ENCODE results near the gene MN1. TPM values are rescaled to one million over a fixed set of nuclear protein-coding genes. Genes with fewer than 3 reads are reported as not detected.
"Not testable (repeated sequence)": the region's sequence is repeated elsewhere in the genome, so short reads cannot be mapped to it uniquely, and the experiment has no call there.

The MN1 gene
- total RNA-seq, 1 donor from 2014 or later, result 2.6 TPM

DNA sequence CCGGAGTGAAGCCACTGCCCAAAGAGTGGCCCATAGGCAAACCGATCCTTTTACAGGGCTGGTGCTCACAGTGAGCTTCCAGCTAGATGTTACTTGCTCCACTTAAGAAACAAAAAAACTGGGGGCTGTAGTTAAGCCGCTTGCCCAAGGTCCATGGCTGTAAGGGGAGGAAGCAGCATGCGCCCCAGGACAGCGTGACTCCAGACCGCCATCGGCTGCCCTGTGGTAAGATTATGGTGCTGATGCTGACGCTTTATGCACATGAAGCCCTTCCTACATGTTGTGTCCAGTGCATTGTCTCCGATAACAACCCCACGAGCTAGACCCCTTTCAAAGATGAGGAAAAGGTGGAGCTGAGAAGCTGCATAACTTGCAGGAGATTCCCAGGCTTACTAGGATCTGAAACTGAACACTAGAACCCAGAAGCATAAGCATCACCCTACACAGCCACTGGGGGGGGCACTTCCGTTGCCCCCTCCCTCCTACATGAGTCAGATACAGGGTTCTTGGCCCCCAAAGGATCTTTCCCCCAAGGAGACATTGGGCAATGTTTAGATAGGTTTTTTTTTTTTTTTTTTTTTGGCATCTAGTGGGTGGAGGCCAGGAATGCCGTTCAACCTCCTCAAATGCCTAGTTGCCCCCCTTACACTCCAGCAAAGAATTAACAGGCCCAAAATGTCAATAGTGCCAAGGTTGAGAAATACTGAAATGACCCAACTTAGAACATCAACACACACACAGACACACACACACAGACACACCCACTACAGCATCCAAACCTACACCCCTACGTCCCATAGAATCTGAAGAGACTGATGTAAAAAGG lies 53.9 kb downstream of the MN1 start:
- H3K27ac ChIP-seq (ENCODE audit: low read depth, low read length), result no peak overlapping the region

DNA sequence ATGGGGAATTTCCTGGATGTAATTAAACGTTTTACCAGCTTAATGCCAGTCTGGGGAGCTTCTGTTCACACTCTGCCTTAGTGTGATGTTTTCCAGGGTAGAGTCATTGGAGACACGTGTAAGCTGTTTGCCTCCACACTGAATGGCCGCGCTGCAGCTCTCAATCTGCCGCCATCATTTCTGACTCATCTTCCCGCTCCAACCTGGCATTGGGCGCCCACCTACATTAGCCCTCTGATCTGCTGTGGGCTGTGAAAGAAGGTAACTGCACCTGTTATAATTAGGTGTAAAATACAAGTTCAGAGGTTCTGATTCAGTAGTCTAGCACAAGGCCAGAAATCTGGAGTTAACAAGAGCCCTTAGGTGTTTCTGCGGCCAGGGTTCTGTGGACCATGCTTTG lies 54.6 kb downstream of the MN1 start:
- H3K36me3 ChIP-seq (ENCODE audit: control insufficient read depth in 3 of 3, insufficient read depth in 3 of 3, low read length in 3 of 3), result peaks cover 9 to 14% (median 10%) of the 10 kb centered on the region in 3 donors
- no peak overlapping the region for H3K4me3 ChIP-seq (ENCODE audit: low read length in 3 of 3)
- no peaks in the 10 kb centered on the region for H3K27me3 ChIP-seq (ENCODE audit: control insufficient read depth in 3 of 3, insufficient read depth in 3 of 3, low read length in 3 of 3)
- H3K4me1 ChIP-seq (ENCODE audit: control insufficient read depth in 3 of 3, insufficient read depth in 3 of 3, low read length in 3 of 3), result peaks cover 7 to 17% (median 11%) of the 10 kb centered on the region in 3 donors
- no peak overlapping the region for H3K9ac ChIP-seq (ENCODE audit: low read depth in 1 of 3, low read length in 3 of 3)
- no peaks in the 10 kb centered on the region for H3K9me3 ChIP-seq (ENCODE audit: control insufficient read depth in 3 of 3, low read length in 3 of 3)
- no peak overlapping the region for H3K27ac ChIP-seq (ENCODE audit: low read depth, low read length)

More for the DNA sequence above, 53.9 kb downstream of the MN1 start:
- no peak overlapping the region for H3K9ac ChIP-seq (ENCODE audit: low read depth in 1 of 3, low read length in 3 of 3)
- no peak overlapping the region for H3K4me3 ChIP-seq (ENCODE audit: low read length in 3 of 3)
- no peaks in the 10 kb centered on the region for H3K27me3 ChIP-seq (ENCODE audit: control insufficient read depth in 3 of 3, insufficient read depth in 3 of 3, low read length in 3 of 3)
- peaks cover 9 to 14% (median 10%) of the 10 kb centered on the region in 3 donors for H3K36me3 ChIP-seq (ENCODE audit: control insufficient read depth in 3 of 3, insufficient read depth in 3 of 3, low read length in 3 of 3)
- H3K9me3 ChIP-seq (ENCODE audit: control insufficient read depth in 3 of 3, low read length in 3 of 3), result no peaks in the 10 kb centered on the region
- peaks cover 9 to 20% (median 16%) of the 10 kb centered on the region in 3 donors for H3K4me1 ChIP-seq (ENCODE audit: control insufficient read depth in 3 of 3, insufficient read depth in 3 of 3, low read length in 3 of 3)

- no peaks in the 10 kb centered on the region for H3K27me3 ChIP-seq (ENCODE audit: control insufficient read depth in 3 of 3, insufficient read depth in 3 of 3, low read length in 3 of 3)
- no peak overlapping the region for H3K9ac ChIP-seq (ENCODE audit: low read depth in 1 of 3, low read length in 3 of 3)
- H3K9me3 ChIP-seq (ENCODE audit: control insufficient read depth in 3 of 3, low read length in 3 of 3), result peaks cover 0 to under 1% (median 0%) of the 10 kb centered on the region in 3 donors
- peaks cover under 1 to 8% (median 6%) of the 10 kb centered on the region in 3 donors for H3K36me3 ChIP-seq (ENCODE audit: control insufficient read depth in 3 of 3, insufficient read depth in 3 of 3, low read length in 3 of 3)
- H3K4me1 ChIP-seq (ENCODE audit: control insufficient read depth in 3 of 3, insufficient read depth in 3 of 3, low read length in 3 of 3), result peaks cover 7 to 14% (median 9%) of the 10 kb centered on the region in 3 donors
- no peak overlapping the region for H3K27ac ChIP-seq (ENCODE audit: low read depth, low read length)
- no peak overlapping the region for H3K4me3 ChIP-seq (ENCODE audit: low read length in 3 of 3)
Measured at GRCh38 chr22:27745809-27746208, 55.7 kb downstream of the MN1 start.

DNA sequence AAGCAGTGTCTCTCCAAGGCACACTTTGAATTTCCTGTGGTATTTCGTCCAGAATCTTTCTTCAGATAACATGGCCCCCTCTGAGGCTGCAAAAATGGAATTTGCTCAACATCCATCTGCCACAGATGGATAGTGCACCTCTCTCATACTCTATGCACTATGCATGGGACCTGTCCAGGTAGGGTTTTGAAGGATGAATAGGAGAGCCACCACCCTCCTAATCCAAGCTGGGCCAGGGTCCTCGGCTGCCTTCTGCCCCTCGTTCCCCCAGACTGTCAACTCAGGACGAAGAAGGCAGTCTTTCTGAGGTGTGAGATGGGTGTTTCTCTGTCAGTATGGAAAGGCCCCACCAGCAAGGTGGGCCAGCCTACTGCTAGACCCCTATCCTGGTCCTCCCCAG lies 56.4 kb downstream of the MN1 start:
- Histone ChIP-seq H3K4me1 (ENCODE audit: control insufficient read depth in 3 of 3, insufficient read depth in 3 of 3, low read length in 3 of 3) (peaks cover 7 to 12% (median 9%) of the 10 kb centered on the region in 3 donors), H3K4me3 (ENCODE audit: low read length in 3 of 3) (no peak overlapping the region), H3K27me3 (ENCODE audit: control insufficient read depth in 3 of 3, insufficient read depth in 3 of 3, low read length in 3 of 3) (no peaks in the 10 kb centered on the region)

DNA sequence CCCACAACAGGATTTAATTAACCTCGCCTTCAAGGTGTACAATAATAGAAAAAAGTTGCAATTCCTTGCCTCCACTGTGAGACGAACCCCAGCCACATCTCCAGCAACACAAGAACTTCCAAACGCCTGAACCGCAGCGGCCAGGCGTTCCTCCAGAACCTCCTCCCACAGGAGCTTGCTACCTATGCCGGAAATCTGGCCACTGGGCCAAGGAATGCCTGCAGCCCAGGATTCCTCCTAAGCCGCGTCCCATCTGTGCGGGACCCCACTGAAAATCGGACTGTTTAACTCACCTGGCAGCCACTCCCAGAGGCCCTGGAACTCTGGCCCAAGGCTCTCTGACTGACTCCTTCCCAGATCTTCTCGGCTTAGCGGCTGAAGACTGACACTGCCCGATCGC lies 57.5 kb downstream of the MN1 start:
- not testable (repeated sequence) for H3K4me3 ChIP-seq (ENCODE audit: low read length in 3 of 3); H3K9ac ChIP-seq (ENCODE audit: low read depth in 1 of 3, low read length in 3 of 3); H3K9me3 ChIP-seq (ENCODE audit: control insufficient read depth in 3 of 3, low read length in 3 of 3); H3K27ac ChIP-seq (ENCODE audit: low read depth, low read length); H3K36me3 ChIP-seq (ENCODE audit: control insufficient read depth in 3 of 3, insufficient read depth in 3 of 3, low read length in 3 of 3); H3K27me3 ChIP-seq (ENCODE audit: control insufficient read depth in 3 of 3, insufficient read depth in 3 of 3, low read length in 3 of 3); H3K4me1 ChIP-seq (ENCODE audit: control insufficient read depth in 3 of 3, insufficient read depth in 3 of 3, low read length in 3 of 3)

More for the DNA sequence above, 56.4 kb downstream of the MN1 start:
- Histone ChIP-seq H3K36me3 (ENCODE audit: control insufficient read depth in 3 of 3, insufficient read depth in 3 of 3, low read length in 3 of 3) (peaks cover 0 to 7% (median 4%) of the 10 kb centered on the region in 3 donors), H3K9ac (ENCODE audit: low read depth in 1 of 3, low read length in 3 of 3) (no peak overlapping the region), H3K9me3 (ENCODE audit: control insufficient read depth in 3 of 3, low read length in 3 of 3) (peaks cover 0 to 3% (median 0%) of the 10 kb centered on the region in 3 donors), H3K27ac (ENCODE audit: low read depth, low read length) (no peak overlapping the region)

DNA sequence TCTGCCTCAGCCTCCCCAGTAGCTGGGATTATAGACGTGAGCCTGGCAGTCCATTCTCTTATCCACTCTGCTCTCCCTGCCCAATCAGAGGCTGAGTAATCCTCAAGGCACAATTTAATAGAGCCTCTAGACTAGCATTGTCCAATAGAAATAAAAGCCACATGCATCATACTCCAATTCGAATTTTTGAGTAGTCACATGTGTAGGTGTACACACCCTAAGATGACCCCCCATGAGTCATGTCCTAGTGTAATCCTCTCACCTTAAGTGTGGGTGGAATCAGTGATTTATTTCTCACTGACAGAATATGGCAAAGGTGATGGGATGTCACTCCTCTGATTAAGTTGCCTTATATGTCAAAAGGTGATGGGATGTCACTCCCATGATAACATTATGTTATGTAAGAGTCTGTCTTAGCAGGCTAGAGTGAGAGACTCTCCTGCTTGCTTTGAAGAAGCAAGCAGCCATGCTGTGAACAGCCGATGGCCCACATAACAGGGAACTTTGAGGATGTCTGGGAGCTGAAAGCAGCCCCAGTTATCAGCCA lies 61.3 kb downstream of the MN1 start:
- Histone ChIP-seq H3K27me3 (ENCODE audit: control insufficient read depth in 3 of 3, insufficient read depth in 3 of 3, low read length in 3 of 3) (no peaks in the 10 kb centered on the region), H3K27ac (ENCODE audit: low read depth, low read length) (no peak overlapping the region), H3K36me3 (ENCODE audit: control insufficient read depth in 3 of 3, insufficient read depth in 3 of 3, low read length in 3 of 3) (no peaks in the 10 kb centered on the region), H3K4me3 (ENCODE audit: low read length in 3 of 3) (no peak overlapping the region), H3K9me3 (ENCODE audit: control insufficient read depth in 3 of 3, low read length in 3 of 3) (peaks cover 0 to 3% (median 0%) of the 10 kb centered on the region in 3 donors), H3K4me1 (ENCODE audit: control insufficient read depth in 3 of 3, insufficient read depth in 3 of 3, low read length in 3 of 3) (peaks cover 0 to 5% (median 0%) of the 10 kb centered on the region in 3 donors), H3K9ac (ENCODE audit: low read depth in 1 of 3, low read length in 3 of 3) (no peak overlapping the region)

DNA sequence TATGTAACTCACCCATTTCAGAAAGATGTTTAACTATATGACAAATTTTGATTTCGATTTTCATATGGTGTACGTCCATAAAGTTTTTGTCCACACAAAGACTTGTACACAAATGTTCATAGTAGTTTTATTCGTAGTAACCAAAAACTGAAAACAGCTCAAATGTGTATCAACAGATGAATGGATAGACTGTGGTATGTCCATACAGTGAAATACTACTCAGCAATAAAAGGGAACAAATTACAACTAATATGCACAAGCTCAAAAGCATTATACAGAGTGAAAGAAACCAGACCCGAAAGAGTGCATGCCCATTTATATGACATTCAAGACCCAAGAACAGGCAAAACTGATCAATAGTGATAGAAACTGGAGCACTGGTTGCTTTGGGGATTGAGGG lies 64.0 kb downstream of the MN1 start:
- Histone ChIP-seq H3K36me3 (ENCODE audit: control insufficient read depth in 3 of 3, insufficient read depth in 3 of 3, low read length in 3 of 3) (no peaks in the 10 kb centered on the region), H3K27ac (ENCODE audit: low read depth, low read length) (no peak overlapping the region), H3K27me3 (ENCODE audit: control insufficient read depth in 3 of 3, insufficient read depth in 3 of 3, low read length in 3 of 3) (no peaks in the 10 kb centered on the region), H3K4me3 (ENCODE audit: low read length in 3 of 3) (no peak overlapping the region), H3K4me1 (ENCODE audit: control insufficient read depth in 3 of 3, insufficient read depth in 3 of 3, low read length in 3 of 3) (peaks cover 0 to 5% (median 0%) of the 10 kb centered on the region in 3 donors), H3K9ac (ENCODE audit: low read depth in 1 of 3, low read length in 3 of 3) (no peak overlapping the region), H3K9me3 (ENCODE audit: control insufficient read depth in 3 of 3, low read length in 3 of 3) (peaks cover 0 to 3% (median 0%) of the 10 kb centered on the region in 3 donors)

GRCh38 chr22:27734066-27734465 lies 67.5 kb downstream of the MN1 start:
- peaks cover 0 to under 1% (median 0%) of the 10 kb centered on the region in 3 donors for H3K4me1 ChIP-seq (ENCODE audit: control insufficient read depth in 3 of 3, insufficient read depth in 3 of 3, low read length in 3 of 3)
- no peak overlapping the region for H3K9ac ChIP-seq (ENCODE audit: low read depth in 1 of 3, low read length in 3 of 3)
- no peaks in the 10 kb centered on the region for H3K9me3 ChIP-seq (ENCODE audit: control insufficient read depth in 3 of 3, low read length in 3 of 3)
- no peak overlapping the region for H3K4me3 ChIP-seq (ENCODE audit: low read length in 3 of 3)
- no peak overlapping the region for H3K27ac ChIP-seq (ENCODE audit: low read depth, low read length)
- H3K27me3 ChIP-seq (ENCODE audit: control insufficient read depth in 3 of 3, insufficient read depth in 3 of 3, low read length in 3 of 3), result no peaks in the 10 kb centered on the region
- no peaks in the 10 kb centered on the region for H3K36me3 ChIP-seq (ENCODE audit: control insufficient read depth in 3 of 3, insufficient read depth in 3 of 3, low read length in 3 of 3)

- Histone ChIP-seq H3K4me3 (ENCODE audit: low read length in 3 of 3) (no peak overlapping the region), H3K27ac (ENCODE audit: low read depth, low read length) (no peak overlapping the region), H3K4me1 (ENCODE audit: control insufficient read depth in 3 of 3, insufficient read depth in 3 of 3, low read length in 3 of 3) (peaks cover 0 to 4% (median 2%) of the 10 kb centered on the region in 3 donors), H3K9ac (ENCODE audit: low read depth in 1 of 3, low read length in 3 of 3) (no peak overlapping the region), H3K36me3 (ENCODE audit: control insufficient read depth in 3 of 3, insufficient read depth in 3 of 3, low read length in 3 of 3) (no peaks in the 10 kb centered on the region), H3K9me3 (ENCODE audit: control insufficient read depth in 3 of 3, low read length in 3 of 3) (no peaks in the 10 kb centered on the region), H3K27me3 (ENCODE audit: control insufficient read depth in 3 of 3, insufficient read depth in 3 of 3, low read length in 3 of 3) (no peaks in the 10 kb centered on the region)
Measured at GRCh38 chr22:27732841-27733240, 68.7 kb downstream of the MN1 start.

DNA sequence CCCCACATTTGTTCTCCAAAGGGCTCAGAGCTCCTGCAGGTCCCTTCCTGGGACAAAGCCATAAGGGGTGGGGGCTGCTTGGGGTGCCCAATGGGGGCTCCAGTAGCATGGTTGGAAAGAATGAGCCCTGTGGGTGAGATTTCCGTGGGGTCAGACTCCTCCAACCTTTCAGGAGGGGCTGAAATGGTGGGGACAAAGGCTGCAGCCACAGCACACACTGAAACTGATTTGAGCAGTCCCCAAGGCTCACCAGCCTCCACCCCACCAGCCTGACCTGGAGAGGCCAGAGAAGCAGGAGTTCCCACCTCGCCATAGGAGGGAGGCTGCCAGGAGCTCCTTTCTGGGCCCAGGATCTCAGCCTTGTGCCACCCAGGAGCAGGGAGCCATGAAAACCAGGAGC lies 69.2 kb downstream of the MN1 start:
- H3K9ac ChIP-seq (ENCODE audit: low read depth in 1 of 3, low read length in 3 of 3), result no peak overlapping the region

More for the DNA sequence above, 69.2 kb downstream of the MN1 start:
- H3K9me3 ChIP-seq (ENCODE audit: control insufficient read depth in 3 of 3, low read length in 3 of 3), result no peaks in the 10 kb centered on the region
- no peaks in the 10 kb centered on the region for H3K27me3 ChIP-seq (ENCODE audit: control insufficient read depth in 3 of 3, insufficient read depth in 3 of 3, low read length in 3 of 3)
- no peak overlapping the region for H3K27ac ChIP-seq (ENCODE audit: low read depth, low read length)
- H3K4me3 ChIP-seq (ENCODE audit: low read length in 3 of 3), result no peak overlapping the region
- H3K36me3 ChIP-seq (ENCODE audit: control insufficient read depth in 3 of 3, insufficient read depth in 3 of 3, low read length in 3 of 3), result no peaks in the 10 kb centered on the region
- H3K4me1 ChIP-seq (ENCODE audit: control insufficient read depth in 3 of 3, insufficient read depth in 3 of 3, low read length in 3 of 3), result peaks cover under 1 to 5% (median 5%) of the 10 kb centered on the region in 3 donors
